NCI-H526 treated with DMSO at 0.1 percent for 48 hours (cell line): ENCODE measurements around the gene ZBTB20.

Source experiments
- DNase-seq: peaks from one replicate; lab custom pipeline; 2025; lab: John Stamatoyannopoulos, UW

The ZBTB20 gene

DNA sequence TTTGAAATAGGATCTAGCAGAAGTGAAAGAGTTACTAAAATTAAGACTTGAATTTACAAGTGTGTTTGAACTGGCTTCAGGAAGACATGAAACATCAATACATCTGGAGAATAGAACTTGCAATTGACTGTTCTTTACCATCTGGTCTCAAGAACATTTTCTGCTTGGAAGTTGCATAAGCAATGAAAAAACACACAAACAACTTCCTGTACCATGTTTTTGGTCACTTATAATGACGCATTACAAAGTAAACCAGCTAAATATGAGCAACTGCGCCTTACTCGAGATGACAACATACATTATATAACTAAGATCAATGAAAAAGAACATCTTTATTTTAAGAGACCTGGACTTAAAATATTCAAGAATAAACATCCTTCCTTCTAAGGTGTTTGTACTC is 740.8 kb downstream of the ZBTB20 start:
- DNase-seq, result no peak

DNA sequence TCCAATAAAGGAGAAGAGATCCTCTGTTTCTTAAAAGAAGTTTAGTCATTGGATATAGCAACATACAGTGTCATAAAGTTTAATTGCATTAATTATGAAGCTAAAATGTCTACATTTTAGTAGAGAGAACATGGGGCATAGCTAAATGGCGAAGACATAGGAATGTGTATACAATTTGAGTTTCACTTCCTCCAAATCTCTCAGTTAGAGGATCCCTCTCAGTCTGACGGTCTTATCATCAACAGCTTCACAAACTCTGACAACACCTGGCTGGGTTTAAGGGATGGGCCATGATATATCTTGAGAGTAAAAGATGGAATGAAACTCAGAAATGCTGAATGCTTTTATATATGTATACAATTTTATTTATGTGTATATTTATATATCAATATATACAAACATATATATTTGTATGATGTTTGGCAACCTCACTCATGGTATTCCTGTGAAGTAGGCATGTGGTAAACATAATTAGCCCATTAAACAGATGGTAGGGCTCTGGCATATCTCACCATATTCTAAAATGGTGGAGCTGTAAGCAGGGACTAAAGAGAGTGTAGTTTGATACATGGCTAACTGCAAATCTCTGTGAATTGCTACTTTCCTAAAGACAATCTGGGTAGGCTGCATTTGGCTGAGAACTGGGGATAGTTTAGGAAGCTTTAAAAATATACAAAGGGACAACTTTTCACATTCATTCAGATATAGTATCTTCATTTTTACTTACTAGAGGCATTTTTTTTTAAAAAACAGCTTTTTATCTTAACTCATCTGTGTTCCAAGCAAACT is 741.7 kb downstream of the ZBTB20 start:
- DNase-seq, result no peak

DNA sequence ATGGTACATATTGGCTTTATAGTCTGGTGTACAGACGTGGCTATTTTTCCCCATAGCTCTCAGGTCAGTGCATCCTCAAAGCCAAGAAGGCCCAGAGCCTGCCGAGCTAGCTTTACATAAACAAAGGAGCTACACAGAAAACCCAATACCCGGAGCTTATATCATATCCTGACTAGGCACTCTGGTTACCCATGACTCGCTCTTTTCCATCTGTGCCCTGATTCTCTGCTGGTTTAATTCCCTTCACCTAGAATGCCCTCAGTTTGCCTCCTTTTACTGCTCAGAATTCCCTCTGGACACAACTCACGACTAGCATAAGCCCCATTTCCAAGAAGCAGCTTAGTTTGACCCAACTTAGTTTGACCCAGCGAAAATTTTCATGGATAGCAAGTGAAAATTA is 742.5 kb downstream of the ZBTB20 start:
- no peak for DNase-seq

DNA sequence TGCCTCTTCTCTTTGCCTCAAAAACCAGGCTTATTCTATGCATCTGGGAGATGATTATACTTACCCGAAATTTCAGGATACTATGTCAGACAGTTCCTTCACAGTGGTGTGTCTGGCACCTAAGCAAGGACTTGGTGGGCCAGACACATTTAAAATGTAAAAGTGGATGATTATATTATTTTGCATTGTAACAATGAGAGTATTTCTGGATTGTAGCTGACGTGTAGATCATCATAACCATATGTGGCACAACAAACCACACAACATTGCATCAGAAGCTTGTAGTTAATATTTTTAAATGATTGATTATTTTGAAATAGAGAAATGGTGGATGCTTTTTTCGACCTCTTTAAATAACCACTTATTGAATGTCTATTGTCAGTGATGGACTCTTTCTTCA is 744.2 kb downstream of the ZBTB20 start:
- DNase-seq, result no peak

DNA sequence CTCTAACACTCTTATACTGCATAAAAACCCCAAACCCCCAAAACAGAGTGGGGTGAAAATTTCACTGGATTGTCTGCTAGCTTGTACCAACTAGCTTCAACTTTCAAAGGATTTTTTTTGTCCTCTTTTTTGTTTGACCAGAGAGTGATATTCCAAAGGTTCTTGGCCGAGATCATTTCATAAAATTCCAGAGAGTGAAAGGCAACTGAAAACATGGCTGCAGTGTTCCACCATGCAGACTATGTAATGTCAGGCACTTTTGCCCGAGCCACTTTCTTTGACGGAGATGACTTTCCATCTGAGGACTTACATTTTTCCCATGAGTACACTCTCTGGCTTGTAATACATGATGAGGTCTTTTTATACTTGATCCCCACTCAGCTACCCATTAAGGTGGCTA is 745.7 kb downstream of the ZBTB20 start:
- no peak for DNase-seq

DNA sequence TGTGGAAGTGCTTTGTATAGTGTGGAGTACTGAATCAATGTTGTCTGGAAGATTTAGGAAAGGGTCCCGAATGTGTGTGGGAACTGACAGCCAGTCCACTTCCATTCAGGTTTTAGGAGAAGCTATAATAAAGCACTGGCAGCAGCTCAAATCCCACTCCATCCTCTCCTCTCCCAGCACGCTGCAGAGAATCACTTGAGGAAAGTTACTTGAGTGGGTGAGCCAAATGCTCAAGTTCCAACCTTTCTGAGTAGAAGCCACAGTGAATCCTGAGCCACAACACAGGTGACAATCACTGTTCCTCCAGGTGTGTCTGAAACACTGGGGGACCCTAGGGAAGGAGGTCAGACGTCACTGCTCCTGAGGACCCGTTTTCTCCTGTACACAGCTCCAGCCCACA is 746.7 kb downstream of the ZBTB20 start:
- no peak for DNase-seq

DNA sequence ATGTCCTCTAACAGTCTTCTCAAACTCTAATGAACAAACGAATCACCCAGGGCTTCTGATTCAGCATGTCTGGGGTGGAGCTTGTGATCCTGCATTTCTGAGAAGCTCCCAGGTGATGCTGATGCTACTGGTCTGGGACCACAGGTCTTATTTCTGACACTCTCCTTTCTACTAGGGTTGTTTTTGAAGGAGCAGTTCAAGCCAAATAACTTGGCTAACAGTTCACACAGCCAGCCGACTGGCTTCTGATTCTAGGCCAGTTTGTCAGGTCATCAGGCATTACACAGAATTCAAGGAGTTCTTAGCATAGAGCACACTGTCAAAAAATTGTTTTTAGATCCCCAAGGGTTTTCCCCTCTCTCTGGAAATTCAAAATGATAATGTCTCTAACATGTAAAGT is 752.5 kb downstream of the ZBTB20 start:
- DNase-seq, result no peak

DNA sequence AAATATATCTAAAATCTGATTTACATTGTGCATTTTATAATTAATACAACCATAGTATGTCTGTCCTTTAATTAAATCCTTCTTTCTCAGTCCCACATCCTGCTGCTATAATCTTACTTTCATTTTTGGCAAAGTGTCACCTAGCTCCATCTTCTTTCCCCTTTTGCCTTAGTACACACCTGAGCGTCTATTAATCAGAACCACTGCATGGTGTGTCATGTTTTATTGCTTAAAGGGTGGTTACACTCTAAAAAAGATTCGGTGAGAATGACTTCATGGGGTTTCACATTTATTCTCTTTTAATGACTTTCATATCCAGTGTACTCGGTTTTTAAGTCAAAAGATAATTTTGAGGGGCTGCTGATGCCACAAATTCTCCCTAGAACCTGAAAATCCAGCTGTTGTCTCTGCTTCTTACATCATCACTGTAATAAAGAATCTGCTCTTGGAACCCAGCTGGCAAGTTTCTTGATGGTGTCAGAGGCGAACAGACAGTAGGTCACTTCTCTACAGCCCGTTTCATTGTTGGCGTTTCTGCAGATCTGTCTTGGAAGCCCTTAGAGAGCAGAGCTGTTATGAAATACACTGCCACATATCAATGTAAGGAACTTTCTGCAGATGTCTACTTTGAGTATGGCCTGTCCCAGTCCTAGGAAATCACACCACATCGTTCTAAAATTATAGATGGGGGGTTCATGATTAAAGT is 753.6 kb downstream of the ZBTB20 start:
- no peak for DNase-seq

DNA sequence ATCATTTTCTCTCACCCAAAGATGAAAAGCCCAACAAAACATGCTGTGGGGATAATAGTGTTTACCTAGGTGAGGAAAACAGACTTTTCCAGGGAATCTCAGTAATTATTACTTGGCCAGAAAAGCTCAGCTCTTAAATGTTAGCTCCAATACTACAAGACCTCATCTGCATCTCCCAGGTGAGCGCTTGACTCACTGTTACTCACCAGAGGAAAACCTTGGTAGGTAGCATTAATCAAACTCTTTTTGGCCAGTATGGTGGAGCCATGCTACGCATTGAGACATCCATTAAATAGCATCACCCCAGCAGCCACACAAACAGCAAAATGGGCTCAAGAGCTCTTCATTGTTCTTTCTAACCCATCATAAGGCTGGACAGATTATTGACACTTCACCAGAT is 754.3 kb downstream of the ZBTB20 start:
- no peak for DNase-seq

DNA sequence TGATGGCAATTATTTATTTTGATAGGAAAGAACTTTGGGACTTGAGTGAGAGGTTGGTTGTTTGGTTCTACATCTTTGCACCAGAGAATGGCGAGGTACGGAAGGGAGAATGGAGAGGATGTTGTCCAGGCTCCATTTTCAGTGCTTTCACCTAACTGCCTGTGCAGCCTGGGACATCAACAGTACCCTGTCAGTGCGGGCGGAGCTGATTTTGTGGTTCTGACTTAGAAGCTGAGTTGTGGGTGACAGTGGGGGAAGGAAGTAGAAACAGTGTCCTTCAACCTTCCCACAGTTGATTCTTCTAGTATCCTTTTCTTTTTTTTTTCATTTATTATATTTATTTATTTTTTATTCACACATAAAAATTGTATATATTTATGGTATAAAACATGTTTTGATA is 757.9 kb downstream of the ZBTB20 start:
- no peak for DNase-seq

DNA sequence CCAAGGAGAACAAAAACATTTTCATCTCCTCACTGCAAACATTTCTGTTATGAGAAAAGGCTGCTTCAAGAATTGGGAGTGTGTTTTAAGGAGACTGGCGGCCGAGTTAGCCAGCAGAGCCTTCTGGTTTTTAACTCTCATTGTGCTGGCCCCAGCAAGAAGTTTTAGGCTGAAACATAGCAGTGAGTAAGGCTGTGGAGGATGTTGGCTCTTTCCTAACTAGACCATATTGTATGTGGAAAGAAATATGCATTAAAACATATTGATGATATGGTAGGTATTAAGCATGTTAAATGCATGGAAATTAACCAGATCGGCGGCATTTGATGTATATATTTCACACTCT is 762.6 kb downstream of the ZBTB20 start:
- no peak for DNase-seq

DNA sequence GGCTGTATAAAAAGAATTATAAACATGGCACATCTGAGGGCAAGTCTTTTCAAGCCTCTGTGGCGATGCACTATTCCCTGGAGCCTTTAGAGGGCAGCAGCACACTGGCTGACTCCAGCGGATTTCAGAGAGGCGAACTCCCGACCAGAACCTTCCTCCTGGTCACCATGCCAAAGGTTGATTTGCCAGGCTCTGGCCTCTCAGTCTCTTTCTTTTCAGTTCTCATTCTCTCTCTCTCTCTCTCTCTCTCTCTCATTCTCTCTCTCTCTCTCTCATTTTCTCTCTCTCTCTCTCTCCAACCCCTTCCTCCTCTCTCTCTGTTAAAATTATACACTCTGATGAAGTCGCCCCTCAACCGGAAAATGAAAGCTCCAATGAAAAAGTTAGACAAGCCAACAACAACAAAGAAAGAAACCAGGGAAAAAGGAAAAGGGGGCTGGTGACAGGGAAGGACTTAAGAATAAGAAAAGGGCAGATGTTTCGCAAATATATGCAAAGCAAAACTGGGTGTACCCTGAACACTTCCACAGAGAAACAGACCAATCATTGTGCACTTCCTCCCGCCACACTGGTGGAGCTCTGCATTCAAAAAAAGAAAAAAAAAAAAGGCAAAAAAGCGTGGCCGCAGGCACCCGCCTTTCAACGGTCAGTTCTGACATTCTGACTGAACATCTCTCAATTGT is 763.1 kb downstream of the ZBTB20 start:
- peak; percentile 66 for DNase-seq

DNA sequence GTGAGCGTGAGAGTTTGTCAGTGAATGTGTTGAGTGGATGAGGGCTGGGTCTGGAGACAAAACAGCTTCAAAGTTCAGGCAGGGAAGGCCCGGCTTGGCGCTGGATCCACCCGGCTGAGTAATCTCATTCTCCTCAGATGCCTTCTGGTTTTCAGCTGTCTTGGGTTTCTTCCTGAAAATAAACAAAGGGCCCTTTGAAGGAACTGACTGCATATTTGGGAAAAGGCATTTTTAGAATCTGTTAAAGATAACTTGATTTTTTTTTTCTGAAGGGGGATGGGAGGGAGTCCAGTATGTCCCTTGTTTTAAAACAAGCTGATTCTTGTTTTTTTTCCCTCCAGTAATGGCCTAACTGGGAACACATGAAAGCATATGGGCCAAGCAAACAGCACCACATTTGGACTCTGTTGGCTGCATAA is 766.8 kb downstream of the ZBTB20 start:
- DNase-seq, result no peak

DNA sequence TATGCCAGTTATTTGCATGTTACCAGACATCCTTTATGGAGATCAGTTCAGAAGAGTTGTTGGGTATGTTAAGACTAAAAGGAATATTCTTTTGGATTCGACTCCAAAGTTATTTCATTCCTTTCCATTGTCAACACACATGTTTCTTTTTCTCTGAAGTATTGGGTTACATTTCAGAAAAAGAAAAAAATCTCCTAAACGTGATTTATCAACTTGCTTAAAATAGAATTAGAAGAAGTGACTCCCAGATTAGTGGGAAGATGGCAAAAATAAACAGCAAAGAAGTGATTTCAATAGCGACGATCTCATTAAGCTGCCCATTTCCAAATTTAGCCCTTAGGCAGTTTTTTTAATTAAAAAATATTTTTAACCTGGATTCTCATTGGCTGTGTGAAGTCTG is 767.8 kb downstream of the ZBTB20 start:
- no peak for DNase-seq

DNA sequence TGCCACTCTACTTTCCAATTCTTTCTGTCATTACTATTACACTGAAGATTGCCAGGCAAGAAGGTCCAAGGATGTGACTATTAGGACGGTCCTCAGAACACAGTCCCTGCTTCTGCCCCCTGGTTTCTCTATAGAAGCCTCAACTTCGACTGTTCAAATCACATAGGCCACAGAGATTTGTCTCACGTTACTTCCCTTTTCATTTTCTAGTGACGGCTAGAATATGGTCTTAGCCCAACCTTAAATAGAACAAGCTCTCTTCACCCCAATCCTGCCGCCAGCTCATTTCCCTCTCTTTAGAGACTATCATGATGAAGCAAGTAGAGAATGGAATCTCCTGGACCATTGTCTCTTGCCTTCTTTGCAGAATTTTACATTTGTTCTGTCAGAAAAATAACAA is 768.3 kb downstream of the ZBTB20 start:
- no peak for DNase-seq

DNA sequence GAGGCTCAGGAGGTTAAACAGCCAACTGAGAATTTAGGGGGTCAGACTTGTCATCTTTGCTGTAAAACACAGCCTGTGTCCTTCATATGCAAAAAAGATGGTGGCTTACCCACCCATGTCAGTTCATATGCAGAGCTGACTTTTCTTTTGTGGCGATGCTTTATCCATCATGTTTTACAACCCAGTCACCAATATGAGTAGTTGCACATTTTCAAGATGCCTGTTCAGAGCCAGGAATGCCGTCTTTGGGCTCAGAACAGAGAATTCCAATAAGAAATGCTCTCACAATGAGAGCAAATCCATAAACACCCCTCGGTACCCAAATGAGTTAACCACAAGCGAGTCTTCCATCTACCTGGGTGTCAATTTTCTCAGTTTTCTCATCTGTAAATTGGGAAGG is 769.7 kb downstream of the ZBTB20 start:
- no peak for DNase-seq

DNA sequence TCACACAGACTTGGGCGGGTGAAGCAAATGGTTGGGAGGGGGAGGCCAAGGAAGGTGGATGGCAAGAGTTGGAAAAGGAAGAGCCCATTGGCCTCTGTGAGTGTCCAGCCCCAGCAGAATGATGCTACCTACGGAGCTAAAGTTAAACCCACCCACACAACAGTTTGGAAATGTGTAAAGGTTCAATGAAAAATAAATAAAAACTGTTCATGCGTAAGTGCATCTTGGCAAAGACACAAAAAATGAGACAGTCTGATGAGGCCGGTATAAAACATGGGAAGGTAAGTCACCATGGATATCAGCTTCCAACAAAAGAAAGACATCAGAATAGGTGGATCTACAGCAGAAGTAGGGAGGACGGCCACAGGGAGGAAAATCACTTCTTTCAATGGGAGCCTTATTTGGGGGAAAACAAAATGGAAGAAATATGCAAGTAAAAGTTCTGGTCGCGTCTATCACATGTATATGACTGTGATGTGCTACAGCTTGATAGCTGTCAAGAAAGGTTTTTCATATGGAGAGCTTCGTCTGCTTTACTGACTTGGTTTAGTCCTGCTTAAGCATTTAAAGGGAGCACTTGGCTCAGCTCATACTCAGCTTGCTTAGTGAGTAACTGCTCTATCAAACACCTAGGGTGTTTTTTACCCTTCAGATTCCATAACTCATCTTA is 770.4 kb downstream of the ZBTB20 start:
- no peak for DNase-seq

DNA sequence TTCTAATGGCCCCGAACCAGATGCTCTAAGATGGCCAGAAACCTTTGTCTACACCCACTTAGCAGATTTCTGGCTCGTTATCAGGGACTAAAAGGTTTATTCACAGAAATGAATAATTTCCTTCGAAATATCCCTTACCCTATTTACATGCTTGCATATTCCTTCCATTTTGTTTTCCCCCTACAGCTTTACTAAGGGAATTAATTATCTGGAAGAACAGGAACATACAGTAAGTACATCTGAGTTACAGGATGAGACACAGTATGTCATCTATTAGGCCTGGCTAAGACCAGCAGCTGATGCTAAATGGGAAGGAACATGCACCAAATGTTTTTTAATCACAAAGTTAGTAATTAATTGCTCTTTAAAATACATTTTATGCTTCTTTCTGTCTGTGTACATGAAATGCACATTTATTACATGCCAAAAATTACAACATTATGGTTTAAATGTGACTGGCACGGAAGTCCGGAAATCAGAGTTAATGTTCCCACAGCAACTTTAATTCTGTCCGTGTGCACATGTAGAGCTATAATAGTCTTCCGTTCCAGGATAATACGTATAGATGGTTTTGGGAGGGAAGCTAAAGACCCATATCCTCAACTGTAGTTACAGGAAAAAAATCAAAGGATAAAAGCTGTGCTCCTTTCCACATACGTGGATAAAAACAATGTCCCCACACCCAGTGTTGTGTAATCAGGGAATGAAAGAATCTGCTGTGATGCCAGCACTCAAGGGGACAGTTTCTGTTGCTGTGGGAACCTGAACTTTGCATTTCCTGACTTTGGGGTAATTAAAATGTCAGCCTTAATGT is 771.3 kb downstream of the ZBTB20 start:
- no peak for DNase-seq

DNA sequence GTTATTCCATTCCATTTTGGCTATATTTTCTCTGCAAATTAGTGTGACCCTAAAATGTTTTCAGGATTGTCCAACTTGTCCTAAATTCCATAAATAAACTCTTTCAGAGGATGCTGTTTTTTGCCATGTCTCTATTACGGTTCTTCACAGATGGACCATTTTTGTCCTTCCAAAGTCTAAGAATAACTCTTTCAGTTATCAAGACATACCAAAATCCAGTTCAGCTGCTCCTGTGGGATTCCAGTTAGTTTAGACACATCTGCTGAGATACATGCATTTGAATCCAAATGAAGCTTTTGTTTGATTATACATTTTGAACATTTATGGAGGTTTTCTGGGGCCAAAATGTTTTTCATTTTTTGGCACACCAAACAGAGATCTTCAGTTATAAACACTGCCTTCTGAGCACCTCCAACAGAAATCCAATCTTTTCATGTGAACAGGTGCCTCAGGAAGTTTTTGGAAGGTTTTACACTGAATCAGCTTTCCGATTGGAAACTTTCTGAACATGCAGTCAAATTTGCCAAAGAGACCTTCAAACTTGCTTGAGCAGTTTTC is 772.6 kb downstream of the ZBTB20 start:
- no peak for DNase-seq

DNA sequence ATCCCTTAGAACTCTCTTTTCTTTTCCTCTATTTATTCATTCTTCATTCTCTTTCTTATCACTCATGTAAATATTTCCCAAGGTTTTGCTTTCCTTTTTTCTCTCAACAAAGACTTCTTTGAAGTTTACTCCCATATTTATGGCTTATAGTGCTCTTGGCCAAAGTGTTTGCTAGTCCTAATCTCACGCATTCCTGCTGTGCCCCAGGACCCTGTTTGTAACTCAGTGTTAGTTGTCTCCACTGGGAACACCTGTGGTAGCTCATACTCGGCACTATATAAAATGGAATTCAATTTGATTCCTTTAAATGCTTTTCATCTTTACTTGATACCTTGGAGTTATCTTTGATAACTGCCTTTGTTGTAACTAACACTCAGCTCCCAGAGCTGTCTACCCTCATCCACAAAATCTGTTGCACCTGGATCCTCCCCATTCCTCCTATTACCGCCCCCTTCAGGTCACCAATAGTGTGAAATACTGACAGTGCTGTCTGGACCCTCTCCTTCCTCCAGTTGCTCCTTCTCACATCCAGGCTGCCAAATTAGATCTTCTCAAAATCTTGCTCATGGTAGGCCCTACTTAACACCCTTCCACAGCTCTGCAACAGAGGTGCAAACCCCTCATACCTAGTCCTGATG is 776.4 kb downstream of the ZBTB20 start:
- no peak for DNase-seq

DNA sequence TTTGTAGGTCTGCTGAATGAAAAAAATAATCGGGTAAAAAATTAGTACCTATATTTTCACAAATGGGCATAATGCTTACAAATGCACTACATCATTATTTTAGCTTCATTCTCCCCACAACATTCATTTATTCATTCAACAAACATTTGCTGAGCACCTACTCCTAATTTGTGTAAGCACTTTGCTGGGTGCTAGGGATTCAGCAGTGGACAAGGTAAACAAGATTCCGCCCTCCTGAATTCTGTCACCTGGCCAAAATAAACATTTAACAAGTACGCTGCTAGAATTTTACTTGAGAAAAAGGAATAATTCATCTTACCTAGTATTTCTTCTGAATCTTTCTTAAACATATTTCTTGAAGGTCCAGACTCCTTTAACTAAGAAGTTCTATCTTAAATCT is 781.2 kb downstream of the ZBTB20 start:
- DNase-seq, result no peak
